GM12892 (cell line): ENCODE results near the gene CHST8.

Source experiments
- DNase-seq: peaks from one replicate; pipeline ENCODE4 v3.0.0; 2011; ENCODE audit not compliant: insufficient read length
- FAIRE-seq: peaks from 2 replicates; lab custom pipeline; 2011; peaks lifted over from hg19 to GRCh38; lab: Jason Lieb, UNC
- POLR2A ChIP-seq: IDR thresholded peaks from 2 replicates; pipeline ENCODE4 v1.6.1; 2011; ENCODE audit warnings: low read depth, low read length, control low read depth
- POLR2AphosphoS5 ChIP-seq: IDR thresholded peaks from 2 replicates; pipeline ENCODE4 v1.6.1; 2011; ENCODE audit warnings: low read depth, low read length, control low read depth
- TAF1 ChIP-seq: IDR thresholded peaks from 2 replicates; pipeline ENCODE4 v1.6.1; 2011; ENCODE audit warnings: low read depth, mild to moderate bottlenecking, control low read depth, low read length, borderline replicate concordance

CHST8 gene

GRCh38 chr19:33758541-33759013 lies 136.8 kb downstream of the CHST8 start:
- FAIRE-seq (no peak), DNase-seq (no peak)
- TF ChIP-seq POLR2A (no peak), POLR2AphosphoS5 (no peak), TAF1 (no peak)

GRCh38 chr19:33759356-33759755 lies 137.6 kb downstream of the CHST8 start:
- DNase-seq = no peak
- TF ChIP-seq TAF1 (no peak), POLR2A (no peak), POLR2AphosphoS5 (no peak)
- no peak for FAIRE-seq

DNA sequence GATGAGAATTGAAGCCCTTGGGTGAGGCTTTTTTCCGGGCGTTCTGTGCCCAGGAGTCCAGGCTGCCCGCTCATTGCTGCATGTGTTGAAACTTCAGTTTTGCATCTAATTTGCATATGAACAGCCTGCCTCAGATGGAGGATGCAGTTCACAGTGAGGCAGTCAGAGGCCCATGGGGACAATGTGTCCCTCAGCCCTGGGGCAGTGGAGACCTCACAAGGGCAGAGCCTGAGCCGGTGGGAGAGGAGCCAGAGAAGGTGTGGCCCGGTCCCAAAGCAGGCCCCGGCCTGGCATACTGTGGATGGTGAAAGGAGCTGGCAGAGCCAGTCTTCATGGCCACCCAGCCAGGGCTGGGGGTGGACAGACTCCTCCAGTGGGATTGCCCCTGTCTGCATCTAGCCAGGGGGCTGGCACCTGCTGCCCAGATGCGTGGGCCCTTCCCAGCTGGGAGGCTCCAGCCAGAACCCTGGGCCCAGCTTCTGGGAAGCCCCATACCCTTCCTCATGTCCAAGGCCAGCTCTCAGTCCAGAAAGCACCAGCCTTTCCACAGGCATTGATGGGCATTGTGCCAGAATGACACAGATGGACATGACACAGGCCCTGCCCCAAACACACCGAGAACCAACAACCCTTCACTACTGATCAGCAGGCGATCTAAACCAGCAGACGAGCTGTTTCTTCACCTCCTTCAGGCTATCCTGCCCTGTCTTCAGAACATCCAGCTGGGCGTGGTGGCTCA lies 142.0 kb downstream of the CHST8 start:
- no peak for TF ChIP-seq POLR2A
- TF ChIP-seq TAF1 = no peak
- no peak for TF ChIP-seq POLR2AphosphoS5
- no peak for DNase-seq
- no peak for FAIRE-seq

GRCh38 chr19:33766623-33767022 lies 144.9 kb downstream of the CHST8 start:
- TF ChIP-seq POLR2AphosphoS5 (no peak), POLR2A (no peak), TAF1 (no peak)
- no peak for FAIRE-seq
- DNase-seq = no peak

DNA sequence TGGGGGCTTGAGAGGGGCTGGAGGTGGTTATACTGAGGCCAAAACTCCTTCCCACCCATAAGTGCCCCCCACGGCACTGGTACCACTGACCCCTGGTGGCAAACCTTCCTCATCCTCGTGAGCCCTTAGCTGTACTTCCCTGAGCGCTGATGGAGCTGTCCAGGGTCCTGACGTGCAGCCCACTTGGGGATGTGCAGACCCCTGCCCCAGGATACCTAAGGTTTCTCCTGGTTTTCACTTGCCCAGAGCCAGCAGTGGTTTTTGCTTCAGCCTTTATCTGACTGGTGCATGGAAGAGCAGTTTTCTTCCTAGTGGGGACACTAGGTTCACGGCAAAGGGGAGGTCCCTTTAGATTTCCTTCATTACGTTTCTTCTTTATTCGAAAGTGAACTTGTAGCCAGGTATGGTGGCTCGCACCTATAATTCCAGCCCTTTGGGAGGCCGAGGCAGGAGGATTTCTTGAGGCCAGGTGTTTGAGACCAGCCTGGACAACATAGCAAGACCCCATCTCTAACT lies 146.2 kb downstream of the CHST8 start:
- TF ChIP-seq POLR2A (no peak), POLR2AphosphoS5 (no peak), TAF1 (no peak)
- no peak for DNase-seq

DNA sequence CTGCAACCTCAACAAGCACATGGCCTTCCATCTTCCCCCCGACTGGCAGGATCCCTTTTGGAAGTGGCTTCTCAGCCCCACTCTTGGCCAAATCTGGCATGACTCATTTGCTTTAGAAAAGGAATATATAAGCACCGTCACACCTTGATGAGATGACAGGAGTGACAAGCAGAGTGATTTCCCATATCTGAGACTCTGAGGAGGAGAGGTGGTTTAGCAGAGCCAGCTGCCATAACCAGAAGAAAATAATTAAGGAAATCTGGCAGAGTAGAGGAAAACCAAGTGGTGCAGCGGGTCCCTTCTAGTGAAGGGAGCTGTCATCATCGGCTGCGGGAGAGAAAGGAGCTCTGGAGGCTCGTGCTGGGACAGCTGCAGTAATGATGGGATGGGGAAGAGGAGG lies 147.5 kb downstream of the CHST8 start:
- FAIRE-seq (no peak), DNase-seq (no peak)
- TF ChIP-seq POLR2AphosphoS5 (no peak), TAF1 (no peak), POLR2A (no peak)

More for the DNA sequence above, 146.2 kb downstream of the CHST8 start:
- no peak for FAIRE-seq

DNA sequence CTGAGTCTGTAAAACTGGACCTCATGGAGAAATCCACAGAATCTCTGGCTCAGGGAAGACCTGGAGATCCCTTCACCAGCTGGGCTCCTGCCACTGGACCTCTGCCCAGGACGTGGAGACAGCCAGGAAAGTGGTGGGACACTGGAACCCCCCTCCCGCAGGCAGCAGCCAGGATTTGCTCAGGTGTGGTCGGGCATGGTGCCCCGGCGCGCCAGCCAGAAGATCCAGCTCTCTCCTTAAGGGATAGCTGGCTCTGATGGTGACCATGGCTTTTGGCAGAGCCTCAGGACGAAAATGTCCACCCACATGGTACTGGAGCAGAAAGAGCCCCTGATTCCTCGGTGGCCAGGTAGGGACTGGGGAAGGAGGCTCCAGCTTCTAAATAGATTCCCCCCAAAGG lies 148.4 kb downstream of the CHST8 start:
- TF ChIP-seq POLR2A = no peak
- TF ChIP-seq TAF1 = no peak
- TF ChIP-seq POLR2AphosphoS5 = no peak
- no peak for FAIRE-seq
- no peak for DNase-seq

DNA sequence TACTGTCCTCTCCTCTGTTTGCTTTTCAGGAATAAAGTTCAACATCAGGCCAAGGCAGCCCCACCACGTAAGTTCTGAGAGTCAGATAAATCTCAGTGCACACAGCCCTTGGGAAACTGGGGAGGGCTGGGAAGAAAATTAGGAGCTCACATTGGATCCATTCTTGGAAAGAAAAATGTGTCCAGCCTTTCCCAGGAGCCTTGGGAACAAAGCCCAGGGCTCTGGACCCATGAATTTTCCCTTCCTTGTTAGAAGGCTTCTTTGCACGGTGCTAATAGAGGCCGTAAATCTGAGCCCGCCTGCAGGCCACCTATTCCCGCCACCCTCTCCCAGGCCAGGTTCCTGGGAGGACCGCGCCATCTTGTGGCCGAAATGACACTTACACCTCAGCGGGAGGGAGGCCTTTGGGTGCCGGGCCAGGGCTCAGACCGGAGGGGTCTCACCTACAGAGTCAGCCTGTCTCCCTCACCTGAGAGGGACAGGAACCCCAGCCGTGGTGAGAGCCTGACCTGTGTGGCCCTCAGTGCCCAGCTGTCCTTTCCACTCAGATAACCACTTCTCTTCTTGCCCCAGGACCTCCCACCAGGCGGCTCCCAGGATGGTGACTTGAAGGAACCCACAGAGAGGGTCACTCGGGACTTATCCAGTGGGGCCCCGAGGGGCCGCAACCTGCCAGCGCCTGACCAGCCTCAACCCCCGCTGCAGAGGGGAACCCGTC lies 149.8 kb downstream of the CHST8 start:
- TF ChIP-seq POLR2A (no peak), TAF1 (no peak), POLR2AphosphoS5 (no peak)
- DNase-seq = peak; percentile 82
- peak; percentile 73 for FAIRE-seq

- no peak for TF ChIP-seq TAF1
- TF ChIP-seq POLR2A = no peak
- no peak for TF ChIP-seq POLR2AphosphoS5
- no peak for DNase-seq
- no peak for FAIRE-seq
Measured at GRCh38 chr19:33772102-33772857, 150.5 kb downstream of the CHST8 start.

GRCh38 chr19:33772858-33773180 lies 151.1 kb downstream of the CHST8 start:
- FAIRE-seq (no peak), DNase-seq (no peak)
- no peak for TF ChIP-seq POLR2A
- TF ChIP-seq TAF1 = no peak
- no peak for TF ChIP-seq POLR2AphosphoS5

GRCh38 chr19:33773704-33774624 lies 152.2 kb downstream of the CHST8 start:
- DNase-seq (no peak), FAIRE-seq (no peak)
- TF ChIP-seq TAF1 (no peak), POLR2AphosphoS5 (no peak), POLR2A (no peak)
